ENCODE data around the gene CDHR4.

DNA sequence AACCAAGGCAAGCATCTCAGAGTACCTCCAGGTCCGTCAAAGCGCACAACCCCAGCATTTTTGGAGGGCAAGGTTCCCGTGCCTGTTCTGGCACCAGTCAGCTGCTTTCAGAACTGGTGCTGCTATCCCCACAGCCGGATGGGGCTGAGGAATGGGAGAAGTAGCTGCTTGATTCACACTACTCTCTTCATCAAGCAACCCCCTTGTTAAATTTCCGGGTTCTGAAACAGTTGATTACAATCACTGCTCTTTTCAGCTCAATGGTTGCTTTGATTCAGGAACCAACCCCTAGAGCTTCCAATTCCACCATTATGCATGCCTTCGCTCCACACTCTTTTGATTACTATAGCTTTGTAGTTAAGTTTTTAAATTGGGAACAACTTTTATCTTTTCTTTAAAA is 26.3 kb upstream of the CDHR4 start:
- TF ChIP-seq, protein P1, sequence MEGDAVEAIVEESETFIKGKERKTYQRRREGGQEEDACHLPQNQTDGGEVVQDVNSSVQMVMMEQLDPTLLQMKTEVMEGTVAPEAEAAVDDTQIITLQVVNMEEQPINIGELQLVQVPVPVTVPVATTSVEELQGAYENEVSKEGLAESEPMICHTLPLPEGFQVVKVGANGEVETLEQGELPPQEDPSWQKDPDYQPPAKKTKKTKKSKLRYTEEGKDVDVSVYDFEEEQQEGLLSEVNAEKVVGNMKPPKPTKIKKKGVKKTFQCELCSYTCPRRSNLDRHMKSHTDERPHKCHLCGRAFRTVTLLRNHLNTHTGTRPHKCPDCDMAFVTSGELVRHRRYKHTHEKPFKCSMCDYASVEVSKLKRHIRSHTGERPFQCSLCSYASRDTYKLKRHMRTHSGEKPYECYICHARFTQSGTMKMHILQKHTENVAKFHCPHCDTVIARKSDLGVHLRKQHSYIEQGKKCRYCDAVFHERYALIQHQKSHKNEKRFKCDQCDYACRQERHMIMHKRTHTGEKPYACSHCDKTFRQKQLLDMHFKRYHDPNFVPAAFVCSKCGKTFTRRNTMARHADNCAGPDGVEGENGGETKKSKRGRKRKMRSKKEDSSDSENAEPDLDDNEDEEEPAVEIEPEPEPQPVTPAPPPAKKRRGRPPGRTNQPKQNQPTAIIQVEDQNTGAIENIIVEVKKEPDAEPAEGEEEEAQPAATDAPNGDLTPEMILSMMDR (IDR thresholded peaks at IDR 0.05; ENCODE audit: borderline replicate concordance, extremely low read depth, low read length, poor library complexity, severe bottlenecking) = no peak
- TF ChIP-seq EZH2 (IDR thresholded peaks at IDR 0.05; ENCODE audit: borderline replicate concordance, low read depth, low read length, severe bottlenecking) = no peak

Measured in DND-41 (cell line).